SJCRH30 (cell line): Measurements from ENCODE around the gene PTX4. TPM values are rescaled to one million over a fixed set of nuclear protein-coding genes. Genes with fewer than 3 reads are reported as not detected.

Experiments used
- DNase-seq, 2 experiments: peaks; one replicate each; pipeline ENCODE4 v3.0.0-alpha.2; 2015 to 2020
- H3K27ac ChIP-seq: fragments of 250-450 bp; sonication (Bioruptor Pico); 2 replicates; pipeline ENCODE4 v1.5.1; 2020; ENCODE audit warnings: mild to moderate bottlenecking, moderate library complexity
- H3K27me3 ChIP-seq: fragments of 250-450 bp; sonication (Bioruptor Pico); 2 replicates; pipeline ENCODE4 v1.5.1; 2020; ENCODE audit warnings: mild to moderate bottlenecking, moderate library complexity
- H3K36me3 ChIP-seq: fragments of 250-450 bp; sonication (Bioruptor Pico); 2 replicates; pipeline ENCODE4 v1.5.1; 2020; ENCODE audit warnings: mild to moderate bottlenecking, moderate library complexity
- H3K4me1 ChIP-seq: fragments of 250-450 bp; sonication (Bioruptor Pico); 2 replicates; pipeline ENCODE4 v1.5.1; 2020; ENCODE audit warnings: mild to moderate bottlenecking, moderate library complexity
- H3K4me3 ChIP-seq: fragments of 250-450 bp; sonication (Bioruptor Pico); 2 replicates; pipeline ENCODE4 v1.5.1; 2020; ENCODE audit warnings: mild to moderate bottlenecking, moderate library complexity
- H3K9me3 ChIP-seq: fragments of 250-450 bp; sonication (Bioruptor Pico); replicated peaks from 2 replicates; pipeline ENCODE4 v1.5.1; 2020; ENCODE audit warnings: mild to moderate bottlenecking, moderate library complexity
- total RNA-seq: library from RNA; depleted of rRNA; stranded (reverse); fragments of >200 nt; shearing (Covaris generic); gene quantifications from 2 replicates; pipeline ENCODE4 v1.2.3, GENCODE V29; 2014

PTX4 gene
- total RNA-seq, 1 experiment from 2014 or later: not detected

DNA sequence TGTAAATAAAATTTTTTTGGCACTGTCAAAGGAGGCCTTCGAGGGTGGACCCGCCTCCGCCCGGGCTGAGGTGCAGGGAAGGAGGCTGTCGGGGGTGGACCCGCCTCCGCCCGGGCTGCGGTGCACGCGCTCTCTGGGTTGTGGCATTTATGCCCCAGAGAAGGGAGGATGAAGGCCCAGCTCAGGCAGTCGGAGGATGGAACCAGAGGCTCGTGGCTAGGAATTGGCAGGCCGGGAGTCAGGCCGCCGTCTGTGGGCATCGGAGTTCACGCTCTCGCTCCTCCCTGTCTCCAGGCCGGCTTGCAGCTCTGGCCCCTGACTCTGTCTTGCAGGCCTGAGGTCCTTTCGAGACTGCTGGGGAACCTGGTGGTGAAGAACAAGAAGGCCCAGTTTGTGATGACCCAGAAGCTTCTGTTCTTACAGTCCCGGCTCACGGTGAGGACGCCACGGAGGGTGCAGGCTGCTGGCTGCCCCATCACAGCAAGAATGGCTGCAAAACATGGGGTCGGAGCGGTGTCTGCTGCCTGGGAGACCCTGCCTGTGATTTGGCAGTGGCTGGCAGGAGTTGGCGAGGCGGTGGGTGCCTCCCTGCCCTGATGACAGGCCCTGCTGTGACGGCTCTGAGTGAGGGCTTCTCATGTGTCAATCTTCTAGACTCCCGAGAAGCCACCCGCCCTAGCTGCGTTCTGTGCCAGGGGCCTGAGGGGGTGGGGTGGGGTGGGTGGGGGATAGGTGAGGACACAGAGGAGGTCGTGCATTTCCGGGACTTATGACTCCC lies 10.3 kb upstream of the PTX4 start:
- no peak for DNase-seq
- no peaks in the 10 kb centered on the region for H3K9me3 ChIP-seq
- H3K4me1 ChIP-seq: peaks cover 13% of the 10 kb centered on the region; the same call in 1 of the 2 replicates
- peaks cover 53% of the 10 kb centered on the region for H3K36me3 ChIP-seq
- no peak overlapping the region for H3K27ac ChIP-seq
- H3K27me3 ChIP-seq: no peaks in the 10 kb centered on the region
- H3K4me3 ChIP-seq: no peak overlapping the region

DNA sequence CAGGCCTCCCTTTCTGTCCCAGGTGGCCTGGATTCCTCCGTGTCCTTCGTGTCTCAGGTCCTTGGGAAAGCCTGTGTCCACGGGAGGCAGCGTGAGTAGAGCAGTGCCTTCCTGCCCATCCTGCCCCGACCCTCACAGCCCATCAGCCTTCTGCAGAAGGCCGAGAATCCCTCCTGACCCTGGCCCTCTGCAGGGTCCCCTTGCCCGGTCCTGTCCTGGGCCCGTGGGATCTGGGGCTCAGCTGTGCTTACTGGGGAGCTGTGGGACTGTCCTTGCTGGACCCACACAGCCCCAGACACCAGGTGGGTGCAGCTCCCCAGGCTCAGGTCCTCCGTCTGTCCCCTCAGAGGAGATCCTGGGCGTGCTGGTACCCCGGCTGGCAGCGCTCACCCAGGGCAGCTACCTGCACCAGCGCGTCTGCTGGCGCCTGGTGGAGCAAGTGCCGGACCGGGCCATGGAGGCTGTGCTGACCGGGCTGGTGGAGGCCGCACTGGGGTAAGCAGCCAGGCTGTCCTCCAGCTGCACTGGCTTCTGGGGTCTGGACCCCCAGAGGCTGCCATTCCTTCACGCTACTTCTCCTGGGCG lies 8.4 kb upstream of the PTX4 start:
- no peak for DNase-seq
- Histone ChIP-seq H3K27ac (no peak overlapping the region), H3K9me3 (no peaks in the 10 kb centered on the region), H3K36me3 (peaks cover 38% of the 10 kb centered on the region), H3K4me1 (peaks cover 13% of the 10 kb centered on the region; the same call in 1 of the 2 replicates), H3K27me3 (no peaks in the 10 kb centered on the region), H3K4me3 (no peak overlapping the region)

DNA sequence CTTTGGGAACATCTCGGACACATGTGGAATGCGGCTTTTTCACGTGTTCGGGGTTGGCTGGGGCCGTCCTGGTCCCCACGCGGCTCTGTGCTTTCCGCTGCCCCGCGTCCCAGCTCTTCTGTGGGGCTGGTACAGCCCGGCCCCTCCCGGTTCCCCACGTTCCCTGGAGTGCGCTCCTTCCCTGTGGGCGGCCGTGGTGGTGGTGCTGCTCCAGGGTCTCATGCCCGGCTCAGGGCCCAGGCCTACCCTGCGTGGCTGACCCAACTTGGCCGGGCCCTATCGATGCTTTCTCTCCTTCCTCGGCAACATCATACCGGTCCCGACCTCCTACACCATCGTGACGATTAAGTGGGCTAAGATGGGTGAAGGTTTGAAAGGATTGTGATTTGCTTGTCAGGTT lies 7.7 kb upstream of the PTX4 start:
- H3K36me3 ChIP-seq: peaks cover 31% of the 10 kb centered on the region
- no peaks in the 10 kb centered on the region for H3K27me3 ChIP-seq
- H3K9me3 ChIP-seq: no peaks in the 10 kb centered on the region
- DNase-seq: no peak
- H3K27ac ChIP-seq: no peak overlapping the region
- peaks cover 13% of the 10 kb centered on the region; the same call in 1 of the 2 replicates for H3K4me1 ChIP-seq
- no peak overlapping the region for H3K4me3 ChIP-seq

DNA sequence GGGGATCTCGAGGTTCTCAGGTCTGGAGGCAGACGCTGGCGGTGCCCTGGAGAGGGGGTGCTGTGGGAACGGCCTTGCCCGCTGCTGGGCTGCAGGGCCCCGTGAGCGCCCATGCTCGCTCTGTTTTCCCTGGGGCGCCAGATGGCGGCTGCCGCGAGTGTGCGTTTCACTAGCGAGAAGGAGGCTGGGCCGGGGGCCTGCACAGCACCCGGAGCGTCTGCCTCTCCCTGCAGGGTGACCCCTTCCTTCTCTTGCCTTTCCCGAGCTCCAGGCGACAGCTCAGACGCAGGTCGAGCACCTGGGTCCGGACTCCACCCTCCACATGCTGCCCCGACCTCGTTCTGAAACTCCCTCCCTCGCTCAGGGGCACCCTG lies 7.1 kb upstream of the PTX4 start:
- Histone ChIP-seq H3K9me3 (no peaks in the 10 kb centered on the region), H3K27ac (no peak overlapping the region; the same call in 1 of the 2 replicates), H3K36me3 (peaks cover 25% of the 10 kb centered on the region), H3K4me1 (peaks cover 13% of the 10 kb centered on the region; the same call in 1 of the 2 replicates), H3K27me3 (no peaks in the 10 kb centered on the region), H3K4me3 (no peak overlapping the region)
- DNase-seq: no peak

DNA sequence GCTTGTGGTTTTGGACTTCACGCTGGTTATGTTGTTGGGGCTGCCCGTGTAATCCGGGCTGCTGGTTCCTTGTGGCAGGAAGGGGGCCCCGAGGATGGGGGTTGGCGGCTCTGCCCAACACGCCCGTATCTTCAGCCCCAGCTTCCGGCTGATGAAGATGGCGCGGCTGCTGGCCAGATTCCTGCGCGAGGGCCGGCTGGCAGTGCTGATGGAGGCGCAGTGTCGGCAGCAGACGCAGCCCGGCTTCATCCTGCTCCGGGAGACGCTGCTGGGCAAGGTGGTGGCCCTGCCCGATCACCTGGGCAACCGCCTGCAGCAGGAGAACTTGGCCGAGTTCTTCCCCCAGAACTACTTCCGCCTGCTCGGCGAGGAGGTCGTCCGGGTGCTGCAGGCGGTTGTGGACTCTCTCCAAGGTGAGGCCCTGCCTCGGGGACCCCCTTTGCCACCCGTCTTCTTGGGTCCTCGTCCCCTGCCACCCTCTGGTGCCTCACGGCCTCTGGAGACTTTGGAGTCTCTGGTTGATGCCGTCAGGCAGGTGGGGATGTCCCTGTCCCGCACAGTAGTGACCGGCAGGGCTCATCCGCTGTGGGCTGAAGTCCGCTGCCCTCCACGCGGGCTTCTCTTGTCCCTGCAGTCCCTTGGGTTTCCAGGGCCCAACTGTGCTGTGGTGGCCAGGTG lies 6.6 kb upstream of the PTX4 start:
- Histone ChIP-seq H3K4me1 (peaks cover 13% of the 10 kb centered on the region; the same call in 1 of the 2 replicates), H3K27me3 (no peaks in the 10 kb centered on the region), H3K9me3 (no peaks in the 10 kb centered on the region), H3K4me3 (peak overlapping the region; percentile 93), H3K36me3 (peaks cover 25% of the 10 kb centered on the region), H3K27ac (peak overlapping the region; percentile 63)
- no peak for DNase-seq

DNA sequence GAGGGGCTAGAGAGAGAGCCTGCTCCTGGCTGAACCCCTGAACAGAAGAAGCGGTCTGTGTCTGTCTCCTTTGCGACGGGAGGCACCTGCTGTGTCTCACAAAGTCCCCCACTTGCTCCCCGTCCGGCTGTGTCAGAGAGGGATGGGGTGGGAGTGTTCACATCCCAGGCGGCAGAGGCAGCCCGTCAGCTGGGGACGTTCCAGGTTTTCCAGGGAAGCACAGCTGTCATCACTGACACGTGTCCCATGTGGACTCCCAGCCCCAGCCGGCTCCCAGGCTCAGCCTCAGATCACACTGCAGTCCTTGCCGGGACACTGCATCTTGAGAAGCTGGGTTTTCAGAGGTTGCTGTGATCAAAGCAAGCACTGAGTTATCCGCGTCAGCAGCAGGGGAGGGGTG lies 6.0 kb upstream of the PTX4 start:
- H3K27ac ChIP-seq: peak overlapping the region; percentile 63
- DNase-seq: peak; percentile 93 to 95
- peaks cover 25% of the 10 kb centered on the region for H3K36me3 ChIP-seq
- H3K9me3 ChIP-seq: no peaks in the 10 kb centered on the region
- H3K4me1 ChIP-seq: peaks cover 13% of the 10 kb centered on the region; the same call in 1 of the 2 replicates
- H3K4me3 ChIP-seq: peak overlapping the region; percentile 93
- no peaks in the 10 kb centered on the region for H3K27me3 ChIP-seq

DNA sequence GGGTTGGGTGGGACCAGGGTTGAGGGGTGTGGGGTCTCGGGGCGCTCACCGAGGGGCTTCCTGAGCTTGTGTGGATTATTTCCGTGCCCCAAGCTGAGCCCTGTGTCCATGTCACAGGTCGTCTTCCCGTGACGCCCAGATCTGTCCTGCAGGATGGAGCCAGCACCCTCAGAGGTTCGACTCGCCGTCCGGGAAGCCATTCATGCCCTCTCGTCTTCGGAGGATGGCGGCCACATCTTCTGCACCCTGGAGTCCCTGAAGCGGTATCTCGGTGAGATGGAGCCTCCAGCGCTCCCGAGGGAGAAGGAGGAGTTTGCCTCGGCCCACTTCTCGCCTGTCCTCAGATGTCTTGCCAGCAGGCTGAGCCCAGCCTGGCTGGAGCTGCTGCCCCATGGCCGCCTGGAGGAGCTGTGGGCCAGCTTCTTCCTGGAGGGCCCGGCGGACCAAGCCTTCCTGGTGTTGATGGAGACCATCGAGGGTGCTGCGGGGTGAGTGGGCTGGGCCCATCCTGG lies 5.4 kb upstream of the PTX4 start:
- Histone ChIP-seq H3K27me3 (no peaks in the 10 kb centered on the region), H3K27ac (peak overlapping the region; percentile 63), H3K36me3 (peaks cover 24% of the 10 kb centered on the region), H3K9me3 (no peaks in the 10 kb centered on the region), H3K4me1 (peaks cover 13% of the 10 kb centered on the region; the same call in 1 of the 2 replicates), H3K4me3 (peak overlapping the region; percentile 93)
- DNase-seq: peak; percentile 58 to 64

DNA sequence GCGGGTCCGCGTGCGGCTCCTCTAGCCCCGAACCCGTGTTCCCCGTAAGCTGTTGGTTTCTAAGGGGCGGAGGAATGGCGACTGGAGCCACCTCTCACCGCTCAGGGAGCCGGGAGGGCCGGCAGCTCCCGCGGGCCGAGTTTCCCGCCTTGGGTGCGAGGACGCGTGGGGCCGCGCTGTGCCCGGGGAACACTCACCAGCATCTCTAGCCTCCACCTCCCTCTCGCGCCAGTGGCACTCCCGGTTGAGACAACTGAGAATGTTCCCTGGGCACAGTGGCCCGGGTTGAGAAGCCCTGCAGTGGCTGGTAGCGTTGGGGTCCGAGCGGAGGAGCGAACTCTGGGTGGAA lies 5.0 kb upstream of the PTX4 start:
- Histone ChIP-seq H3K9me3 (no peaks in the 10 kb centered on the region), H3K36me3 (peaks cover 19% of the 10 kb centered on the region), H3K4me3 (peak overlapping the region; percentile 93), H3K27me3 (no peaks in the 10 kb centered on the region), H3K27ac (peak overlapping the region; percentile 86), H3K4me1 (peaks cover 13% of the 10 kb centered on the region; the same call in 1 of the 2 replicates)
- peak in 1 of 2 experiments; percentile 37 for DNase-seq

DNA sequence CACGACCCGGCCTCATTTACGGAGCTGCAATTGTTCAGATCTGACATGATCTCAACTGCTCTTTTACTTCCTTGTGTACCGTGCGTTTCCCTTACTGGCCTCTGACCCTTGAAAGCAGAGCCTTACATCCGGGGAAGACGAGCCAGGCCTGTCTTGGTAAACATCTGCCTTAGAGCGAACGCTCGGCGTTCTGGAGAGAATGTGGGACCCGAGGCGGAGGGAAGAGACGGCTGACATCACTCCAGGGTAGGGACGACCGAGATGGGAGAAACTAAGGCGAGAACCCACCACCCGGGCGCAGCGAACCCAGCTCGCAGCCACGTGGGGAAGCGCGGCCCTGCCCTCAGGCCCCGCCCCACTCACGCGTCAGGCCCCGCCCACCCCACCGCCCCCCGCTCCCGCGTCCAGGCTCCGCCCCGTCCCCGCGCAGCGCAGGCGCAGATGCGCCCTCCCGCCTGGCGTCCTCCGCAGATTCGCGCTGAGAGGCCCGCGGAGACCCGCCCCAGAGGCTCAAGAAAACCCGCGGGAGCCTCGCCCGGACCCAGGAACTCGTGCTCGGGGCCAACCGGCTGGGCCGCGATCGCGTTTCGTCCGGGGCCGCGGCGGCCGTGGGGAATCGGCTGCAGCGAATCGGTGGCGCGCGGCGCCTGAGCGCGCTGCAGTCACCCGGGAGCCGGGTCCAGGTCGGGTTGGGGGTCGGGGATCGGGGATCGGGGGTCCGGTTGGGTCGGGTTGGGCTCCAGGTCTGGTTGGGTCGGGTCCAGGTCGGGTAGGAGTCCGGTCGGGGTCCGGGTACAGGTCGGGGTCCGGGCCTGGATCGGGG lies 4.4 kb upstream of the PTX4 start, which contains the start of gene TELO2:
Gene TELO2 (plus strand): TSS at position 438 of the 823 bp plus-strand sequence. CDS start 922 bp downstream, outside the sequence.
- Histone ChIP-seq H3K9me3 (no peaks in the 10 kb centered on the region), H3K36me3 (peaks cover 13% of the 10 kb centered on the region), H3K27me3 (no peaks in the 10 kb centered on the region), H3K27ac (peak within 1 kb of the TSS; percentile 86), H3K4me3 (peak within 1 kb of the TSS; percentile 93), H3K4me1 (peaks cover 13% of the 10 kb centered on the region; the same call in 1 of the 2 replicates)
- DNase-seq: peak; percentile 80 to 86

DNA sequence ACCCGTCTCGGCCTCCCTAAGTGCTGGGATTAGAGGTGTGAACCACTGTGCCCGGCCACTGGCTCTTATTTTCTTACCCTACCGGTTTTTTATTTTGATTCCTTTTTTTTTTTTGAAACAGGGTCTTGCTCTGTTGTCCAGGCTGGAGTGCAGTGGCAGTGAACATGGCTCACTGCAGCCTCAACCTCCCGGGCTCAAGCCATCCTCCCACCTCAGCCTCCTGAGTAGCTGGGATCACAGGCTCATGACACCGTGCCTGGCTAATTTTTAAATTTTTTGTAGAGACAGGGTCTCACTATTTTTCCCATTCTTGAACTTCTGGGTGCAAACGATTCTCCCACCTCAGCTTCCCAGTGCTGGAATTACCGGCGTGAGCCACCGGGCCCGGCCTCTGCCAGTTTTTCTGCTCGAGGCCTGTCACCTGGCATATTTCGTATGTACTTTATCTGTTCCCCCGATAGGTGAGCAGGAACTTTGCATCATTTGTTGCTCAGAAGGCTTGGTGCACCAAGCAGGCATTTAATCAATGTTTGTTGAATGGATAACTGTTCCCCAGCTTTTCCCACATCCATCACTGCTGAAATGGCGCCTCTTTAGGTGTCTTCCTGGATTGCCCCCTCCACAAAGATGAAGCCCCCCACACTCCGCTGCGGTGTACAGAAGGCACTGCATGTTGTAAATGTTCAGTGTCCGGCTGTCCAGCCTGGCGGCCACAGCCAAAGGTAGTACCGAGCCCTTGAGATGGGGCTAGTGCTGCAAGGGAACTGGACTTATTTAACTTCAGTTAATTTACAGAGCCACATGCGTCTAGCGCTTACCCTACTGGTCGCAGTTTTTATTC lies 3.6 kb upstream of the PTX4 start:
- Histone ChIP-seq H3K27ac (peak overlapping the region; percentile 86), H3K4me3 (peak overlapping the region; percentile 93), H3K27me3 (no peaks in the 10 kb centered on the region), H3K36me3 (peaks cover 10% of the 10 kb centered on the region), H3K4me1 (peaks cover 13% of the 10 kb centered on the region; the same call in 1 of the 2 replicates), H3K9me3 (no peaks in the 10 kb centered on the region)
- no peak for DNase-seq

DNA sequence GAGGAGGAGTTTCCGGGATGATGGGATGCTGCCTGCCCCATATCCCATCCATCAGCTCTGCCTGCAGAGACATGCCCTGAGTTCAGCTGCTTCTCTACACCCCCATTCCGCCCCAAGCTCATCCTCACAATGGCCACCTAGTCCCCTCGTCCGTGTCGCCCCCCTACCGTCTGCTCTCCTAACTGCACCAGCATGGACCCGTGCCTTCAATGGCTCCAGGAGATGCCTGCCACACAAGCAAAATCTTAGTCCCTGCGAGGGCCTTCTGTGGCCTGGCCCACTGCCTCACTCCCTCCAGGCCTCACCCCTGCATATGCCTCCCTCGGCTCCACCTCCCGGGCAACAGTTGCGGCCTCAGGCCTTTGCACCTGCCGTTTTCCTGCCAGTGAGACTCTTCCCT lies 2.6 kb upstream of the PTX4 start:
- Histone ChIP-seq H3K27me3 (no peaks in the 10 kb centered on the region; the same call in 1 of the 2 replicates), H3K36me3 (peaks cover 2% of the 10 kb centered on the region; the same call in 1 of the 2 replicates), H3K27ac (no peak overlapping the region), H3K4me3 (no peak overlapping the region), H3K9me3 (no peaks in the 10 kb centered on the region), H3K4me1 (peaks cover 13% of the 10 kb centered on the region; the same call in 1 of the 2 replicates)
- peak; percentile 52 to 66 for DNase-seq

DNA sequence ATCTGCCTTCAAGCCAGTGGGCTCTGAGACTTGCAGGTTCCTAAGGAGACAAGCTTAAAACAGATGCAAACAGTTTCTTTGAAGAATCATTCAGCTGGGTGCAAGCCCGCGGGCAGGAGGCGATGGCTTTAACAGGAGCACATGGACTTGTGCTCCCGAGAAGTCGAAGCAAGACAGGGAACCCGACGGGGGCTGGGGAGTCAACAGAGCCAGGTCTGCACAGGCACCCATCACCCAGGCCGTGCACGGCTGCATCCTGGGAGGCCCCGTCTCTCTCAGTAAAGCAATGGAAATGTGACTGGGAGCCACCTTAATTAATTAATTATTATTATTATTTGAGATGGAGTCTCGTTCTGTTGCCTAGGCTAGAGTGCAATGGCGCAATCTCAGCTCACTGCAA lies 333 bp upstream of the PTX4 start:
- Histone ChIP-seq H3K4me1 (no peaks in the 10 kb centered on the region), H3K4me3 (no peak overlapping the region), H3K27me3 (peaks cover 4% of the 10 kb centered on the region; the same call in 1 of the 2 replicates), H3K36me3 (no peaks in the 10 kb centered on the region), H3K27ac (no peak overlapping the region), H3K9me3 (no peaks in the 10 kb centered on the region)
- DNase-seq: no peak

DNA sequence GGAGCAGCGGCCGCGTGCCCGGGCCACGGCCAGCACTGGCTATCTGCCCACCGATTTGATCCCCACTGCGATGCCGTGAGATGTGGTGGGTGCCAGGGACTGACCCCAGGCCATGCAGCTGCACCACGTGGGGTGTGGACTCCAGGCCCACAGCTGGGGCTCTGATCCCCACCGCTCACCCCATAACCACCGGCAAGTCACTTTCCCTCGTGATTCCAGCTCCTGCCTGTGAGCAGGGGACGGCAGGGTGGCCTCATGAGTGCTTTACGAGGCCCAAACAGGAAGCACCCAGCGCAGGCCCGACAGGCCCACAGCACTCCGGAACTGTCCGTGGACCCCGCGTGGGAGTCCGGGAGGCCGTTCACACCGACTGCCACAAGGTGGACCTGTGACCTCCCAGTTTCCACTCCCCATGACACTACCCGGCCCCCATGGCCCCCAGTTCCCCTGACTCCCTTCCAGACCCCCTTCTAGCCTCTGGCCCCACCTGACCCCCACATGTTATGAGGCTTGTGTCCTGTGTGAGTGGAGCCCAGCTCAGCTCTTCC lies 616 bp downstream of the PTX4 start:
- H3K9me3 ChIP-seq: no peaks in the 10 kb centered on the region
- no peak for DNase-seq
- H3K36me3 ChIP-seq: no peaks in the 10 kb centered on the region
- no peaks in the 10 kb centered on the region for H3K4me1 ChIP-seq
- peaks cover 11% of the 10 kb centered on the region; the same call in 1 of the 2 replicates for H3K27me3 ChIP-seq
- H3K27ac ChIP-seq: no peak overlapping the region
- H3K4me3 ChIP-seq: no peak overlapping the region
